NCI-H2081 treated with DMSO at 0.1 percent for 48 hours (cell line): Measurements from ENCODE around the gene RBM39.
"Not testable (repeated sequence)": the region's sequence is repeated elsewhere in the genome, so short reads cannot be mapped to it uniquely, and the experiment has no call there.

ENCODE experiments used
- DNase-seq: peaks from one replicate; lab custom pipeline; 2025; lab: John Stamatoyannopoulos, UW

The RBM39 gene

GRCh38 chr20:35756404-35756803 is 14.3 kb upstream of the RBM39 start:
- no peak for DNase-seq

- no peak for DNase-seq
These were observed 8.6 kb upstream of the RBM39 start for GRCh38 chr20:35750611-35751010.

- DNase-seq = not testable (repeated sequence)
These were observed 2.4 kb upstream of the RBM39 start for GRCh38 chr20:35744492-35744841.

- DNase-seq = no peak
These were observed 1.8 kb upstream of the RBM39 start for GRCh38 chr20:35743693-35744491.

GRCh38 chr20:35742741-35743523 is 872 bp upstream of the RBM39 start:
- DNase-seq = peak; percentile 30

GRCh38 chr20:35739294-35740163 is 2.5 kb downstream of the RBM39 start:
- DNase-seq = no peak

GRCh38 chr20:35738410-35739179 is 3.5 kb downstream of the RBM39 start:
- DNase-seq = no peak

- DNase-seq = no peak
These were observed 4.2 kb downstream of the RBM39 start for GRCh38 chr20:35737865-35738333.

- no peak for DNase-seq
These were observed 6.1 kb downstream of the RBM39 start for GRCh38 chr20:35735826-35736470.

GRCh38 chr20:35734777-35735649 is 7.0 kb downstream of the RBM39 start:
- no peak for DNase-seq

- DNase-seq = no peak
These were observed 7.7 kb downstream of the RBM39 start for GRCh38 chr20:35734374-35734773.

- no peak for DNase-seq
These were observed 9.4 kb downstream of the RBM39 start for GRCh38 chr20:35732644-35732982.

GRCh38 chr20:35731862-35732643 is 10.0 kb downstream of the RBM39 start:
- no peak for DNase-seq

GRCh38 chr20:35731469-35731788 is 10.6 kb downstream of the RBM39 start:
- no peak for DNase-seq

GRCh38 chr20:35730583-35731468 is 11.2 kb downstream of the RBM39 start:
- no peak for DNase-seq

- no peak for DNase-seq
These were observed 12.1 kb downstream of the RBM39 start for GRCh38 chr20:35729836-35730582.

- DNase-seq = no peak
These were observed 12.7 kb downstream of the RBM39 start for GRCh38 chr20:35729283-35729807.
